LNCaP clone FGC (cell line): ENCODE results near the gene GRAMD4.

Experiments used
- DNase-seq: peaks from one replicate; pipeline ENCODE4 v3.0.0-alpha.2; 2011; ENCODE audit warnings: low read depth
- H3K4me3 ChIP-seq: 2 replicates; pipeline ENCODE4 v1.5.1; 2011; ENCODE audit warnings: mild to moderate bottlenecking, low read depth, low read length, control low read depth
- CTCF ChIP-seq: IDR thresholded peaks from 2 replicates; pipeline ENCODE4 v1.5.1; 2012; ENCODE audit warnings: mild to moderate bottlenecking; ENCODE audit not compliant: control insufficient read depth, insufficient read depth; ENCODE audit errors: extremely low read depth

The GRAMD4 gene

GRCh38 chr22:46594947-46595298 is 25.3 kb upstream of the GRAMD4 start:
- DNase-seq: no peak
- H3K4me3 ChIP-seq: no peak overlapping the region
- no peak for TF ChIP-seq CTCF

- no peak for DNase-seq
- TF ChIP-seq CTCF: no peak
Measured at GRCh38 chr22:46595545-46595944, 24.6 kb upstream of the GRAMD4 start.

GRCh38 chr22:46596032-46596441 is 24.1 kb upstream of the GRAMD4 start:
- TF ChIP-seq CTCF: no peak
- H3K4me3 ChIP-seq: no peak overlapping the region
- peak; percentile 32 for DNase-seq

More at GRCh38 chr22:46595545-46595944, 24.6 kb upstream of the GRAMD4 start:
- no peak overlapping the region for H3K4me3 ChIP-seq

- TF ChIP-seq CTCF: peak; percentile 31; the same call in 1 of the 2 replicates
- DNase-seq: peak; percentile 97
- H3K4me3 ChIP-seq: no peak overlapping the region
Measured at GRCh38 chr22:46596819-46597218, 23.4 kb upstream of the GRAMD4 start.

- no peak for DNase-seq
- H3K4me3 ChIP-seq: no peak overlapping the region
- TF ChIP-seq CTCF: no peak
Measured at GRCh38 chr22:46598224-46598623, 22.0 kb upstream of the GRAMD4 start.

GRCh38 chr22:46598737-46599424 is 21.3 kb upstream of the GRAMD4 start:
- TF ChIP-seq CTCF: no peak
- no peak for DNase-seq

GRCh38 chr22:46600273-46600796 is 19.9 kb upstream of the GRAMD4 start:
- no peak overlapping the region for H3K4me3 ChIP-seq
- no peak for DNase-seq
- no peak for TF ChIP-seq CTCF

More at GRCh38 chr22:46598737-46599424, 21.3 kb upstream of the GRAMD4 start:
- H3K4me3 ChIP-seq: no peak overlapping the region
